ENCODE data around the gene BMP10. TPM values are rescaled to one million over a fixed set of nuclear protein-coding genes. Genes with fewer than 3 reads are reported as not detected.

The BMP10 gene
- total and polyA plus RNA-seq, 10 of the 15 experiments (the other 5 are each of a cell fraction or from before 2014, with no cell fraction given): 0.04 TPM; not detected in 9

DNA sequence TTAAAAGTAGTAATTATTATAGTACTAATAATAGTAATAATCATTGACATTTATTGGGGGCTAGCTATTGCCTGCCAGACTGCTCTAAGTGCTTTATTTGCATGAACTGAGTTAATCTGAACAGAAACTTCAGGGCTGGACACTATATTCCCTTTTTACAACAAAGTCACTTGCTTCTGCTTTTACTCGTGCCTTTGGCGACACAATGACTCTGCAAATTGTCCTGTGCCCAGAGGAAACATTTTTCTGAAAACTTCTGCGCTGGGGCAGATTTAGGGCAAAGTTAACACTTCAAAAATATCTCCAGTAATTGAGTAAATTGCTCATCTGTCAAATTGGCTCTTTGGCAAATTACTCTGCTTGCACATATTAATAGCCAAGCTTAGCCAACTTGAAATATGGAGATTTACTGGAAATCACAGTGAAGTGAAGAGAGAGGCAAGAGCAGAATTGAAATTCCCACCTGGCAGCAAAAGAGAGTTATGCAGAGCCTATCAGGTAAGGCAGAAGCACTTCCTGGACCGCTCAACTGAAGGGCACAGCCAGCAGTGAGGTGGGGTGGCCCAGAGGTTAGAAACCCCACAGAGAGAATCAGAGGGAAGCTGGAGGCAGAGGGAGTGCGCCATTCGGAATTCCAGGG lies 36.3 kb downstream of the BMP10 start (continued):
- TF ChIP-seq, protein P1, sequence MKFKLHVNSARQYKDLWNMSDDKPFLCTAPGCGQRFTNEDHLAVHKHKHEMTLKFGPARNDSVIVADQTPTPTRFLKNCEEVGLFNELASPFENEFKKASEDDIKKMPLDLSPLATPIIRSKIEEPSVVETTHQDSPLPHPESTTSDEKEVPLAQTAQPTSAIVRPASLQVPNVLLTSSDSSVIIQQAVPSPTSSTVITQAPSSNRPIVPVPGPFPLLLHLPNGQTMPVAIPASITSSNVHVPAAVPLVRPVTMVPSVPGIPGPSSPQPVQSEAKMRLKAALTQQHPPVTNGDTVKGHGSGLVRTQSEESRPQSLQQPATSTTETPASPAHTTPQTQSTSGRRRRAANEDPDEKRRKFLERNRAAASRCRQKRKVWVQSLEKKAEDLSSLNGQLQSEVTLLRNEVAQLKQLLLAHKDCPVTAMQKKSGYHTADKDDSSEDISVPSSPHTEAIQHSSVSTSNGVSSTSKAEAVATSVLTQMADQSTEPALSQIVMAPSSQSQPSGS (IDR thresholded peaks at IDR 0.05; ENCODE audit: low read length): no peak
- TF ChIP-seq, protein P2, sequence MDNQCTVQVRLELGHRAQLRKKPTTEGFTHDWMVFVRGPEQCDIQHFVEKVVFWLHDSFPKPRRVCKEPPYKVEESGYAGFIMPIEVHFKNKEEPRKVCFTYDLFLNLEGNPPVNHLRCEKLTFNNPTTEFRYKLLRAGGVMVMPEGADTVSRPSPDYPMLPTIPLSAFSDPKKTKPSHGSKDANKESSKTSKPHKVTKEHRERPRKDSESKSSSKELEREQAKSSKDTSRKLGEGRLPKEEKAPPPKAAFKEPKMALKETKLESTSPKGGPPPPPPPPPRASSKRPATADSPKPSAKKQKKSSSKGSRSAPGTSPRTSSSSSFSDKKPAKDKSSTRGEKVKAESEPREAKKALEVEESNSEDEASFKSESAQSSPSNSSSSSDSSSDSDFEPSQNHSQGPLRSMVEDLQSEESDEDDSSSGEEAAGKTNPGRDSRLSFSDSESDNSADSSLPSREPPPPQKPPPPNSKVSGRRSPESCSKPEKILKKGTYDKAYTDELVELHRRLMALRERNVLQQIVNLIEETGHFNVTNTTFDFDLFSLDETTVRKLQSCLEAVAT (IDR thresholded peaks at IDR 0.05): no peak
- TF ChIP-seq NBN (IDR thresholded peaks at IDR 0.05): no peak

DNA sequence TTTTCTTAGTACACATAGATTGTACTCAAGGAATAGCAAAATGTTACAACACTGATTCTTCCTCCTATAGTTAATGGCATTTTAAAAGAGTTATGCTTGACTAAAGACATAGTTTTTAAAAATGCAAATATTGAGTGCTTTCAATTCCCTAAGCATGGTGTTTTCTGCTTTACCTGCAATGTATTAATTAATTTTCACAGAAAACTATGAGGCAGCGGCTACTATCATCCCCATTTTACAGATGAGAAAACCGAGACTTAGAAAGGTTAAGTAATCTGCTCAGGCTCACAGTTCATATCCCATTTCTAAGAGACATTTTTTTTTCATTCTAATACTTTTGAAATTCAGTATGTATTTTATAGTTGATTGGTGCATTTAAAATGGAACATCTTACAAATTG lies 38.0 kb downstream of the BMP10 start:
- Histone ChIP-seq H3K9me3 (replicated peaks; ENCODE audit: control insufficient read depth, insufficient read depth, low read length) (no peaks in the 10 kb centered on the region), H3K27ac (ENCODE audit: control insufficient read depth, insufficient read depth) (no peak overlapping the region), H2AFZ (ENCODE audit: control insufficient read depth, low read depth, low read length) (no peak overlapping the region), H3K27me3 (replicated peaks in 1 of 2; ENCODE audit: control insufficient read depth in 2 of 2, insufficient read depth in 2 of 2, low read length in 1 of 2) (peaks cover 0 to 6% of the 10 kb centered on the region in 2 experiments; a peak in 2 of 4 replicates), H3K4me3 (no peak overlapping the region), H3K4me1 (ENCODE audit: control insufficient read depth, insufficient read depth, low read length) (peaks cover 33% of the 10 kb centered on the region), H4K20me1 (ENCODE audit: control insufficient read depth, insufficient read depth) (no peaks in the 10 kb centered on the region), H3K36me3 (ENCODE audit: control insufficient read depth in 2 of 2, insufficient read depth in 2 of 2, low read length in 1 of 2) (no peaks in the 10 kb centered on the region), H3K79me2 (ENCODE audit: control insufficient read depth, insufficient read depth, low read length) (no peaks in the 10 kb centered on the region), H3K4me2 (ENCODE audit: control insufficient read depth, insufficient read depth) (no peak overlapping the region), H3K9ac (ENCODE audit: control insufficient read depth, insufficient read depth, low read length) (no peak overlapping the region)
- ATAC-seq (no peak), FAIRE-seq (no peak), DNase-seq (ENCODE audit: low read depth, low spot score) (no peak)
- in situ Hi-C loops (cut with MboI): no loop called here
- SMC1A ChIA-PET (ENCODE audit: uncharacterized antibody, unreplicated experiment): no interaction called here
- intact Hi-C loops (cut with micrococcal nuclease; ENCODE audit: unreplicated experiment): no loop called here
- CTCF ChIA-PET: no interaction called here
- POLR2A ChIA-PET: no interaction called here
- 44% methylated on average over 2 of the region's 2 CpGs for WGBS (ENCODE audit: insufficient coverage, insufficient replicate concordance, low lambda C conversion rate, missing lambda C conversion rate)
- BruUV-seq (replicated peaks): no TSS peak
- RAD21 ChIA-PET (ENCODE audit: unreplicated experiment): no interaction called here
- TF ChIP-seq ZSCAN29 (IDR thresholded peaks at IDR 0.05): no peak
- TF ChIP-seq, protein P3, sequence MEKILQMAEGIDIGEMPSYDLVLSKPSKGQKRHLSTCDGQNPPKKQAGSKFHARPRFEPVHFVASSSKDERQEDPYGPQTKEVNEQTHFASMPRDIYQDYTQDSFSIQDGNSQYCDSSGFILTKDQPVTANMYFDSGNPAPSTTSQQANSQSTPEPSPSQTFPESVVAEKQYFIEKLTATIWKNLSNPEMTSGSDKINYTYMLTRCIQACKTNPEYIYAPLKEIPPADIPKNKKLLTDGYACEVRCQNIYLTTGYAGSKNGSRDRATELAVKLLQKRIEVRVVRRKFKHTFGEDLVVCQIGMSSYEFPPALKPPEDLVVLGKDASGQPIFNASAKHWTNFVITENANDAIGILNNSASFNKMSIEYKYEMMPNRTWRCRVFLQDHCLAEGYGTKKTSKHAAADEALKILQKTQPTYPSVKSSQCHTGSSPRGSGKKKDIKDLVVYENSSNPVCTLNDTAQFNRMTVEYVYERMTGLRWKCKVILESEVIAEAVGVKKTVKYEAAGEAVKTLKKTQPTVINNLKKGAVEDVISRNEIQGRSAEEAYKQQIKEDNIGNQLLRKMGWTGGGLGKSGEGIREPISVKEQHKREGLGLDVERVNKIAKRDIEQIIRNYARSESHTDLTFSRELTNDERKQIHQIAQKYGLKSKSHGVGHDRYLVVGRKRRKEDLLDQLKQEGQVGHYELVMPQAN (conservative IDR thresholded peaks at IDR 0.05): no peak
- TF ChIP-seq ZNF384 (IDR thresholded peaks at IDR 0.05; ENCODE audit: borderline replicate concordance, low read depth, low read length): no peak
- no peak for TF ChIP-seq STAT3 (IDR thresholded peaks at IDR 0.05; ENCODE audit: low read depth, low read length)
- TF ChIP-seq BCL11A (IDR thresholded peaks at IDR 0.05; ENCODE audit: low read depth, low read length): no peak
- no peak for TF ChIP-seq SREBF2 (IDR thresholded peaks at IDR 0.05; ENCODE audit: low read length)
- no peak for TF ChIP-seq BACH1 (IDR thresholded peaks at IDR 0.05; ENCODE audit: borderline replicate concordance)
- no peak for TF ChIP-seq RB1 (IDR thresholded peaks at IDR 0.05; ENCODE audit: borderline replicate concordance)
- TF ChIP-seq ETV6 (conservative IDR thresholded peaks at IDR 0.05 in 1 of 2, IDR thresholded peaks at IDR 0.05 in 1 of 2; ENCODE audit: borderline replicate concordance in 1 of 2, low read depth in 1 of 2): no peak
- TF ChIP-seq BRCA1 (IDR thresholded peaks at IDR 0.05; ENCODE audit: low read depth, low read length): no peak

Data from GM12878 (cell line).